H1 (cell line): ENCODE data around the gene DRP2. TPM values are rescaled to one million over a fixed set of nuclear protein-coding genes. Genes with fewer than 3 reads are reported as not detected.

Experiments used
- CHD2 ChIP-seq: IDR thresholded peaks from 2 replicates; pipeline ENCODE4 v1.6.1; 2012; ENCODE audit warnings: low read length, improper control_type of control experiment
- JUN ChIP-seq: IDR thresholded peaks from 2 replicates; pipeline ENCODE4 v1.6.1; 2011; ENCODE audit warnings: low read depth, mild to moderate bottlenecking, improper control_type of control experiment, low read length
- polyA plus RNA-seq, 7 experiments: library from polyadenylated mRNA; depleted of rRNA in 3 of 7; stranded (reverse) in 5 of 7; unstranded in 2 of 7; fragments of >200 nt in 5 of 7; fragments of 200-250 nt in 2 of 7; gene quantifications; 1 replicate in 5 of 7; 2 replicates in 1 of 7; 4 replicates in 1 of 7; pipeline versions ENCODE4 v1.2.1 to v1.2.3, GENCODE V29; 2011 to 2013; ENCODE audit warnings: missing spikeins in 2 of 7, mixed read lengths in 2 of 7
- total RNA-seq: library from RNA; stranded (reverse); fragmentation: NEBNext Ultra II Directional; extraction: Animal tissue kit (Norgen Biotek cat#: 25700); gene quantifications from 2 replicates; pipeline ENCODE4 v1.2.1, GENCODE V29; 2021

The DRP2 gene
- total and polyA plus RNA-seq, 2 of the 8 experiments (the other 6 are each of a cell fraction or from before 2014, with no cell fraction given), result 0.18 to 0.20 TPM

DNA sequence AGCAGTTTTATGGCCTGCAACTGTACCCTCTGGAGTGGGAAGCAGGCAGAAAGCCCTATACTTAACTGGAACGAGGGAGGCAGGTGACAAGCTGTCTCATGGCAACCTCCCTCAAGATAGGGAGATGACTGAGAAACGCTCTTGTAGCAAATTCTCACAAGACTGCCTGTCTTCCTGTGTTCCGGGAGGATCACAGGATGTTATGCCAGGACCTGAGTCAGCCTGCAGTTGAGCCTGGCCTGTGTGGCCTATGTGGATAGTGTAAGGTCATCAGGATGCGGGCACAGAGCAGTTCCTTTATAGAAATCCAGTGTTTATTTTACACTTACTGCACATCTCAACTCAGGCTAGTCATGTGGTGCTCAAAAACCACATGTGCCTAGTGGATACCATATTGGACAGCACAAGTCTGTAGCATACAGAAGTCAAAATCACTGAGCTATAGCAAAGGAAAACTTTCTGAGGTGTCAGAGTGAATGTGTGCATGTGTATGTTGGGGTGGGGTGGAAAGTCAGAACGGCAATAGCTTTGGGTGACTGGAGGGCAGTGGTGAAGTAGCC is 46.4 kb downstream of the DRP2 start (continued):
- no peak for TF ChIP-seq JUN
- TF ChIP-seq CHD2, result no peak
- TF ChIP-seq, all 59 proteins: peak for 0
